GM19467 (cell line): Measurements from ENCODE around the gene HSFX4.
A peak's percentile ranks its signal among the peaks of the same experiment; 100 is the strongest.
"Not testable (repeated sequence)": the region's sequence is repeated elsewhere in the genome, so short reads cannot be mapped to it uniquely, and the experiment has no call there.

Source experiments
- ATAC-seq: cut with Tn5 transposase; IDR thresholded peaks from one replicate; pipeline ENCODE4 v1.9.1; 2021; ENCODE audit warnings: mild to moderate bottlenecking, moderate library complexity; ENCODE audit not compliant: unreplicated experiment

HSFX4 gene, protein sequence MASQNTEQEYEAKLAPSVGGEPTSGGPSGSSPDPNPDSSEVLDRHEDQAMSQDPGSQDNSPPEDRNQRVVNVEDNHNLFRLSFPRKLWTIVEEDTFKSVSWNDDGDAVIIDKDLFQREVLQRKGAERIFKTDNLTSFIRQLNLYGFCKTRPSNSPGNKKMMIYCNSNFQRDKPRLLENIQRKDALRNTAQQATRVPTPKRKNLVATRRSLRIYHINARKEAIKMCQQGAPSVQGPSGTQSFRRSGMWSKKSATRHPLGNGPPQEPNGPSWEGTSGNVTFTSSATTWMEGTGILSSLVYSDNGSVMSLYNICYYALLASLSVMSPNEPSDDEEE

GRCh38 chrX:149929400-149929799, at the start of gene HSFX4:
HSFX4 (plus strand) TSS chrX:149929573; CDS start chrX:149929645, 72 bp downstream.
- not testable (repeated sequence) for ATAC-seq

- ATAC-seq: no peak
Measured at GRCh38 chrX:149881081-149881711, 48.2 kb upstream of the HSFX4 start, which contains the start of gene MAGEA8. MAGEA8 (plus strand) TSS chrX:149881183; CDS start chrX:149884273, 3,090 bp downstream.

DNA sequence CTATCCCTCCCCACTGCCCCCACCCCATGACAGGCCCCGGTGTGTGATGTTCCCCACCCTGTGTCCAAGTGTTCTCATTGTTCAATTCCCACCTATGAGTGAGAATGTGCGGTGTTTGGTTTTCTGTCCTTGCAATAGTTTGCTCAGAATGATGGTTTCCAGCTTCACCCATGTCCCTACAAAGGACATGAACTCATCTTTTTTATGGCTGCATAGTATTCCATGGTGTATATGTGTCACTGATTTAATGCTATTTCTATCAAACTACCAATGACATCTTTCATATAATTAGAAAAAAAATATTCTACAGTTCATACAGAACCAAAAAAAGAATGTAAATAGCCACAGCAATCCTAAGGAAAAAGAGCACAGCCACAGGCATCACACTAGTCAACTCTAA, 38.5 kb upstream of the HSFX4 start:
- not testable (repeated sequence) for ATAC-seq

DNA sequence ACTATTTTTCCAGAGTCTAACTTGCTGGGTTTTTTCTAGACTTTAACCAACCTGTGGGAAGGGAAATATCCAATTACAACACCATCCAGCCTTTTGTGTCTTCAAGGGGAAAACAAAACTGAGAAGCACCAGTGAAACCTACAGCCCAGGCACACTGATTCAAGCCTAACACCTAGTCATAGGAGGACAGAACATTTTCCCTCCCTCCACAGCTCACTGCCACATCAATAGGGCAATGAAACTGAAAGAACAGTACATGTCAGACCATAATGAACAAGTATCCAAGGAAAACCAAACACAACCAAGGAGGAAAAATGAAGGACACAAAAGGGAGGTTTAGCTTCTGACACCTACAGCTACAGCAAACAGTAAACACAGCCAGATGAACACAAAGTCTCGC, 30.8 kb upstream of the HSFX4 start:
- no peak for ATAC-seq

- peak; percentile 67 for ATAC-seq
Measured at GRCh38 chrX:149903889-149904748, 25.3 kb upstream of the HSFX4 start.

GRCh38 chrX:149908308-149908707, 21.1 kb upstream of the HSFX4 start:
- ATAC-seq: peak; percentile 42

GRCh38 chrX:149908727-149909126, 20.6 kb upstream of the HSFX4 start:
- no peak for ATAC-seq

GRCh38 chrX:149909324-149910177, 19.8 kb upstream of the HSFX4 start:
- no peak for ATAC-seq

- no peak for ATAC-seq
Measured at GRCh38 chrX:149910178-149910695, 19.1 kb upstream of the HSFX4 start.

GRCh38 chrX:149916745-149917392, 12.5 kb upstream of the HSFX4 start:
- peak; percentile 58 for ATAC-seq

GRCh38 chrX:149923836-149924235, 5.5 kb upstream of the HSFX4 start:
- not testable (repeated sequence) for ATAC-seq

DNA sequence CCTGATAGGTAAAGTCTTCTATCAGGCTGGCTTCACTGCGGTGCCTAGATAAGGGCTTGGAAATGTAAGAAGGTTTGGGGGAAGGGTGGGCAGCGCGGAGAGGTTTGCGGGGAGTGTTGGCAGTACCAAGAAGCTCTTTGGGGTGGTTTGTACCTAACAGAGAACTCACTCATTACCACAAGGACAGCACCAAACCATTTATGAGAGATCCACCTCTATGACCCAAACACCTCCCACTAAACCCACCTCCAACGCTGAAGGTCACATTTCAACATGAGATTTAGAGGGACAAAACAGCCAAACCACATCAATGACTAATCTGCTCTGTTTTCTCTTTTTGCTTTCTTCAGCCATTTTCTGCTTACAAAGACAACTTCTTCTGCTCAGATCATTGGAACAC, 4.9 kb upstream of the HSFX4 start:
- not testable (repeated sequence) for ATAC-seq

- not testable (repeated sequence) for ATAC-seq
Measured at GRCh38 chrX:149927245-149927963, 2.0 kb upstream of the HSFX4 start.

- not testable (repeated sequence) for ATAC-seq
Measured at GRCh38 chrX:149927964-149928258, 1.5 kb upstream of the HSFX4 start.

GRCh38 chrX:149928635-149929034, 738 bp upstream of the HSFX4 start:
- ATAC-seq: not testable (repeated sequence)

DNA sequence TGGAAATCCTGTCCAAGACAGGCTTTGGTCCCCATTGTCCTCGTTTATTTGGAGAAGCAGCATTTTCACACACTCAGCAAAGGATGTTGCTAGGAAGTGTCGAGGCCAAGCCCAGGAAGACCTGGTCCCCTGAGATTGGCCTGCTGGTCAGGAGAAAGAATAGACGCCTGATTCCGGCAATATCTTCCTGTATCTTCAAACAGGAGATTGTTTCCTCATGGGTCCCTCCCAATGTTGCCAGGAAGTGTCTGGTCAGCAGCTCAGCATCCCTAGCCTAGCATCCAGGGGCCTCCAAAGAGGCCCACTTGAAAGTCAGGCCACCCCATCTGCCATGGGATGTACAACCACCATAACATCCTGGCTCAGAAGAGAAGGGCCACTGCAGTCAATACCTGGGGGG, 2.0 kb downstream of the HSFX4 start:
- ATAC-seq: not testable (repeated sequence)

GRCh38 chrX:149932150-149932549, 2.8 kb downstream of the HSFX4 start:
- not testable (repeated sequence) for ATAC-seq

DNA sequence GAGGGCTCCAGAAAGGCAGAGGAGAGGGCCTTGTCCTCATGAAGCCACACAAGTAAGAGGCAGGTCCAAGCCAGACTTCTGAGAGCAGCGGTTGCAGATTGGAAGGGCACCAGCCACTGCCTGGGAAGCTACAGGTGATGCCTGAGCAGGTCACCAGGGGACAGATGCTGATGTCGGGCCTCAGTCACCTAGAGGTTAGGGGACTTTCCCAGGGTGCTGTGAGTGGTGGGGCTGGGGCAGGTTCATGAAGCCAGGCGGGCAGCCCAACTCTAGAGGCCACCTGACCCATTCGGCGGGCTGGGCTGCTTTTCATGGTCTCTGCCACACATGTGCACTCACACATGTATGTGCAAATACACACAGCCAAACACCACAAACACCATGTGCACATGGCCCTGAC, 3.6 kb downstream of the HSFX4 start:
- ATAC-seq: not testable (repeated sequence)

- ATAC-seq: not testable (repeated sequence)
Measured at GRCh38 chrX:149933547-149933946, 4.2 kb downstream of the HSFX4 start.
